SK-N-SH treated with all-trans-retinoic acid at 6 μM for 48 hours (cell line): ENCODE data around the gene SLC12A6.

Experiments
- ATAC-seq: fragments of 200-7000 bp; cut with Tn5 transposase; 3 replicates; pipeline ENCODE4 v1.9.1; 2020; ENCODE audit warnings: mild to moderate bottlenecking, moderate library complexity
- ARNTL ChIP-seq: fragments of 450-650 bp; formaldehyde crosslinking; IDR thresholded peaks from 2 replicates; pipeline ENCODE4 v1.5.0; 2020; ENCODE audit warnings: low read depth, mild to moderate bottlenecking, moderate library complexity, borderline replicate concordance
- CREB5 ChIP-seq: fragments of 250-450 bp; sonication (Bioruptor Pico); IDR thresholded peaks from 2 replicates; pipeline ENCODE4 v1.5.1; 2020; ENCODE audit warnings: low read depth, mild to moderate bottlenecking, moderate library complexity
- CSDC2 ChIP-seq: fragments of 250-450 bp; sonication (Bioruptor Pico); IDR thresholded peaks from 2 replicates; pipeline ENCODE4 v1.5.0; 2020; ENCODE audit warnings: mild to moderate bottlenecking, moderate library complexity
- CSRNP3 ChIP-seq: fragments of 250-450 bp; sonication (Bioruptor Pico); IDR thresholded peaks from 2 replicates; pipeline ENCODE4 v1.5.1; 2021; ENCODE audit warnings: mild to moderate bottlenecking, moderate library complexity
- ESRRG ChIP-seq: fragments of 250-450 bp; sonication (Bioruptor Pico); IDR thresholded peaks from 2 replicates; pipeline ENCODE4 v1.6.1; 2021; ENCODE audit warnings: mild to moderate bottlenecking
- PPARA ChIP-seq: fragments of 250-450 bp; sonication (Bioruptor Pico); IDR thresholded peaks from 2 replicates; pipeline ENCODE4 v1.5.0; 2020; ENCODE audit warnings: mild to moderate bottlenecking, borderline replicate concordance
- RARB ChIP-seq: fragments of 250-450 bp; sonication (Bioruptor Pico); IDR thresholded peaks from 2 replicates; pipeline ENCODE4 v1.8.0; 2021; ENCODE audit warnings: mild to moderate bottlenecking, moderate library complexity
- TCF4 ChIP-seq: fragments of 250-450 bp; sonication (Bioruptor Pico); IDR thresholded peaks from 2 replicates; pipeline ENCODE4 v1.8.0; 2021; ENCODE audit warnings: mild to moderate bottlenecking, moderate library complexity, borderline replicate concordance
- TOX ChIP-seq: fragments of 250-450 bp; sonication (Bioruptor Pico); IDR thresholded peaks from 2 replicates; pipeline ENCODE4 v1.8.0; 2021; ENCODE audit warnings: mild to moderate bottlenecking, moderate library complexity, borderline replicate concordance
- ZC3H10 ChIP-seq: fragments of 250-450 bp; sonication (Bioruptor Pico); IDR thresholded peaks from 2 replicates; pipeline ENCODE4 v1.5.1; 2021; ENCODE audit warnings: mild to moderate bottlenecking, moderate library complexity
- ZNF565 ChIP-seq: fragments of 450-650 bp; formaldehyde crosslinking; conservative IDR thresholded peaks from 2 replicates; pipeline ENCODE4 v1.5.0; 2020; ENCODE audit warnings: low read depth, mild to moderate bottlenecking, moderate library complexity
- ZNF8 ChIP-seq: fragments of 450-650 bp; formaldehyde crosslinking; IDR thresholded peaks from 2 replicates; pipeline ENCODE4 v1.5.0; 2020; ENCODE audit warnings: mild to moderate bottlenecking, moderate library complexity
- TF ChIP-seq, protein P1 (sequence below): fragments of 250-450 bp; sonication (Bioruptor Pico); IDR thresholded peaks from 2 replicates; pipeline ENCODE4 v1.8.0; 2020; ENCODE audit warnings: mild to moderate bottlenecking, moderate library complexity, borderline replicate concordance

The SLC12A6 gene

DNA sequence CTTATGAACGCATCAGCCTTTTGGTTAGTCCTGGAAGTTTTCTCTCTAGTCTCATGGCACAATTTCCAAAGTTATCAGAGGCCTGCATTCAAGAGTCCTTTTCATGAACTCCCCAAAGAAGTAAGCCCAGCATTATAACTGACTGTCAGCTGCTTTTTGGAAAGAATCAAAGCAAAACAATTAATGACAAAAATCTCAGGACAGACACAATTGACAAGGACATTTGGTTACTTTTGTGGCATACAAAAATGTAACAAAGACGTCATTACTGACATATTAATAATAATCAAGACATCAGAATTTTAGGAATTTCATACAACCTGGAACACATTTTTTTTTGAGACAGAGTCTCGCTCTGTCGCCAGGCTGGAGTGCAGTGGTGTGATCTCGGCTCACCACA, 148.9 kb downstream of the SLC12A6 start:
- ATAC-seq, result no peak

DNA sequence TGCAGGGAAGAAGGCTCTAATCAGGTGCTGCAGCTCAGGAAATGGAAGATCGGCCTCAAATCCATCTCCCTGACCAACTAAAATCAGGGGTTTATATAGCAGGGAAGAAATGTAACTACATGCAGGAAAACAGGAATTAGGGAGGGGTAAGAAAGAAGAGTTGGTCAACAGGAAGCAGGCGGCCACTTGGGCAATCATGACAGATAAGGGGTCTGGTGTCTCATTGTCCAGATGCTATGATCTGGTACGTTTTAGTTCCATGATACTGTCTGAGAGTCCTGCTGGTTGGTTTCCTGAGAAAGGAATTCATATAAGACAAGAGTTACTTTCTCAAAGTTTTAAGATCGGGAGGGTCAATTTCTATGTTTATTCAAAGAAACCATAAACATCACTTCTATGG, 151.9 kb downstream of the SLC12A6 start:
- TF ChIP-seq TCF4 (CRISPR knock-in tag) (no peak), CSDC2 (CRISPR knock-in tag) (no peak), CREB5 (CRISPR knock-in tag) (no peak), ZNF8 (no peak), CSRNP3 (CRISPR knock-in tag) (no peak), RARB (CRISPR knock-in tag) (no peak)
- TF ChIP-seq, protein P1, sequence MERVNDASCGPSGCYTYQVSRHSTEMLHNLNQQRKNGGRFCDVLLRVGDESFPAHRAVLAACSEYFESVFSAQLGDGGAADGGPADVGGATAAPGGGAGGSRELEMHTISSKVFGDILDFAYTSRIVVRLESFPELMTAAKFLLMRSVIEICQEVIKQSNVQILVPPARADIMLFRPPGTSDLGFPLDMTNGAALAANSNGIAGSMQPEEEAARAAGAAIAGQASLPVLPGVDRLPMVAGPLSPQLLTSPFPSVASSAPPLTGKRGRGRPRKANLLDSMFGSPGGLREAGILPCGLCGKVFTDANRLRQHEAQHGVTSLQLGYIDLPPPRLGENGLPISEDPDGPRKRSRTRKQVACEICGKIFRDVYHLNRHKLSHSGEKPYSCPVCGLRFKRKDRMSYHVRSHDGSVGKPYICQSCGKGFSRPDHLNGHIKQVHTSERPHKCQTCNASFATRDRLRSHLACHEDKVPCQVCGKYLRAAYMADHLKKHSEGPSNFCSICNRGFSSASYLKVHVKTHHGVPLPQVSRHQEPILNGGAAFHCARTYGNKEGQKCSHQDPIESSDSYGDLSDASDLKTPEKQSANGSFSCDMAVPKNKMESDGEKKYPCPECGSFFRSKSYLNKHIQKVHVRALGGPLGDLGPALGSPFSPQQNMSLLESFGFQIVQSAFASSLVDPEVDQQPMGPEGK (CRISPR knock-in tag), result no peak
- no peak for ATAC-seq

More for the DNA sequence above, 148.9 kb downstream of the SLC12A6 start:
- TF ChIP-seq RARB (CRISPR knock-in tag) (no peak), ZC3H10 (CRISPR knock-in tag) (no peak), ARNTL (CRISPR knock-in tag) (no peak), TCF4 (CRISPR knock-in tag) (no peak), TOX (CRISPR knock-in tag) (no peak), ESRRG (CRISPR knock-in tag) (no peak), CSDC2 (CRISPR knock-in tag) (no peak), PPARA (no peak)

- TF ChIP-seq TCF4 (CRISPR knock-in tag) (no peak), TOX (CRISPR knock-in tag) (no peak), ZNF565 (CRISPR knock-in tag) (no peak), CSDC2 (CRISPR knock-in tag) (no peak)
- ATAC-seq, result no peak
These were observed 154.6 kb downstream of the SLC12A6 start for GRCh38 chr15:34182942-34183341.
